NCI-H1092 treated with DMSO at 0.1 percent for 48 hours (cell line): ENCODE data around the gene ARHGAP42.
A peak's percentile ranks its signal among the peaks of the same experiment; 100 is the strongest.

Experiments
- DNase-seq: peaks from one replicate; lab custom pipeline; 2025; lab: John Stamatoyannopoulos, UW

ARHGAP42 gene

GRCh38 chr11:100681064-100681502, 6.0 kb upstream of the ARHGAP42 start:
- peak; percentile 71 for DNase-seq

GRCh38 chr11:100682247-100682969, 4.7 kb upstream of the ARHGAP42 start:
- DNase-seq: peak; percentile 49

- DNase-seq: no peak
These were observed 4.0 kb upstream of the ARHGAP42 start for GRCh38 chr11:100683126-100683525.

- DNase-seq: peak; percentile 20
These were observed 2.7 kb upstream of the ARHGAP42 start for GRCh38 chr11:100684101-100685065.

GRCh38 chr11:100686476-100687053, 523 bp upstream of the ARHGAP42 start:
- no peak for DNase-seq

GRCh38 chr11:100687630-100688395, 725 bp downstream of the ARHGAP42 start:
- DNase-seq: peak; percentile 58

GRCh38 chr11:100689141-100689540, 2.1 kb downstream of the ARHGAP42 start:
- DNase-seq: no peak

- no peak for DNase-seq
These were observed 5.0 kb downstream of the ARHGAP42 start for GRCh38 chr11:100691896-100692653.

- no peak for DNase-seq
These were observed 8.8 kb downstream of the ARHGAP42 start for GRCh38 chr11:100695911-100696310.

GRCh38 chr11:100703139-100703538, 16.1 kb downstream of the ARHGAP42 start:
- DNase-seq: no peak

- no peak for DNase-seq
These were observed 16.9 kb downstream of the ARHGAP42 start for GRCh38 chr11:100703801-100704575.

- no peak for DNase-seq
These were observed 18.4 kb downstream of the ARHGAP42 start for GRCh38 chr11:100705447-100705846.

- no peak for DNase-seq
These were observed 19.1 kb downstream of the ARHGAP42 start for GRCh38 chr11:100706179-100706578.

- DNase-seq: no peak
These were observed 22.3 kb downstream of the ARHGAP42 start for GRCh38 chr11:100709233-100709957.

GRCh38 chr11:100711984-100712383, 24.9 kb downstream of the ARHGAP42 start:
- no peak for DNase-seq

- no peak for DNase-seq
These were observed 25.5 kb downstream of the ARHGAP42 start for GRCh38 chr11:100712583-100712982.

GRCh38 chr11:100715165-100715761, 28.2 kb downstream of the ARHGAP42 start:
- no peak for DNase-seq

- DNase-seq: no peak
These were observed 29.8 kb downstream of the ARHGAP42 start for GRCh38 chr11:100716838-100717237.

GRCh38 chr11:100719362-100719761, 32.3 kb downstream of the ARHGAP42 start:
- peak; percentile 95 for DNase-seq
